Measurements from ENCODE around the gene EZR. TPM values are rescaled to one million over a fixed set of nuclear protein-coding genes. Genes with fewer than 3 reads are reported as not detected.

EZR gene
- total and polyA plus RNA-seq, 2 experiments from 2014 or later = 399 to 623 TPM

DNA sequence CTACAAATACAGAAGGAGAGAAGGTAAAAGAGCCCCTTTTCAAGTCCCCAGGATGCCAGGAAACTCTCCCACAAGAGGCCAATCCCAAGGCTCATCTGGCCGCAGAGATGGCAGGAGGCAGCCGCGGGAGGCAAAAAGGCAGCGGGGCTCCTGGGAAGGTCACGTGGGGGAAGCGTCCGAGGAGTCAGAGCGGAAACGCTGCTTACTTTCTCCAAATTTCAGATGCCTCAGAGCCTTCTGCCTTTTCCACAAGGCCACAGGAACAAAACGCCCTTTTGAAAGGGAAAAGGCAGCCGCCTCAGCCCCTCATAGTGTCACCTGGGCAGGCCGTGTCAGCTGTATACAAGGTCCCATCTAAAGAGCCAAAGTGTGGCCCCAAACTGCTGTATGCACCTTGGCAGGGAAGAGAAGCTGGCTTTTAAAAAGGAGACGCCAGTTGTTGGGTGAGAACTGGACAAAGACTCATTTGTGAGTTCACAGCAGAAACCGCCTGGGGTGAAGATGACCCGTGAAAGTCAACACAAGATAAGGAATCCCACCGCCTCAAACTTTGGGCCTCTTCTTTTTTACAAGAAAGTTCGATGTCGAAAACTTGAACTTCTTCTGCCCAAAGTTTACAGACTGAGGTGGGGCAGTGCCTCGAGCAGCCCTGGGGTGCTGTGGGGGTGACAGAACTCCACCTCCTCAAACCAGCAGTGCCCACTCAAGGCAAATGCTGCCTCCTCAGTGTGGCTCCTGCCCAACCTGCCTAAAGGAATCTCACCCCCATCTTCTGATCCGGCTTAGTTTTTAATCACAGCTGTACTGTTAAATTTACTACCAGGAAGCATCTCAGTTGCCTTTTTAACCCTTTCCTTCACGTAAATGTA lies 45.4 kb downstream of the EZR start:
- Histone ChIP-seq H3K27me3 (no peaks in the 10 kb centered on the region), H3K27ac (peak overlapping the region; percentile 95), H2AFZ (no peak overlapping the region), H3K4me1 (ENCODE audit: insufficient read depth) (peaks cover 17% of the 10 kb centered on the region), H3K79me2 (peaks cover 78% of the 10 kb centered on the region), H3K9me2 (replicated peaks; ENCODE audit: insufficient read depth) (no peaks in the 10 kb centered on the region), H3K4me2 (no peak overlapping the region), H3K36me3 (replicated peaks; ENCODE audit: insufficient read depth, low read depth) (peaks cover 6% of the 10 kb centered on the region), H3K4me3 (no peak overlapping the region), H4K20me1 (ENCODE audit: insufficient read depth, poor library complexity, severe bottlenecking) (peaks cover 30% of the 10 kb centered on the region), H3K9me3 (ENCODE audit: low read depth) (no peaks in the 10 kb centered on the region)
- TF ChIP-seq EZH2phosphoT487 (IDR thresholded peaks at IDR 0.05; ENCODE audit: low read depth, severe bottlenecking, unreplicated experiment) = no peak
- TF ChIP-seq, protein P1, sequence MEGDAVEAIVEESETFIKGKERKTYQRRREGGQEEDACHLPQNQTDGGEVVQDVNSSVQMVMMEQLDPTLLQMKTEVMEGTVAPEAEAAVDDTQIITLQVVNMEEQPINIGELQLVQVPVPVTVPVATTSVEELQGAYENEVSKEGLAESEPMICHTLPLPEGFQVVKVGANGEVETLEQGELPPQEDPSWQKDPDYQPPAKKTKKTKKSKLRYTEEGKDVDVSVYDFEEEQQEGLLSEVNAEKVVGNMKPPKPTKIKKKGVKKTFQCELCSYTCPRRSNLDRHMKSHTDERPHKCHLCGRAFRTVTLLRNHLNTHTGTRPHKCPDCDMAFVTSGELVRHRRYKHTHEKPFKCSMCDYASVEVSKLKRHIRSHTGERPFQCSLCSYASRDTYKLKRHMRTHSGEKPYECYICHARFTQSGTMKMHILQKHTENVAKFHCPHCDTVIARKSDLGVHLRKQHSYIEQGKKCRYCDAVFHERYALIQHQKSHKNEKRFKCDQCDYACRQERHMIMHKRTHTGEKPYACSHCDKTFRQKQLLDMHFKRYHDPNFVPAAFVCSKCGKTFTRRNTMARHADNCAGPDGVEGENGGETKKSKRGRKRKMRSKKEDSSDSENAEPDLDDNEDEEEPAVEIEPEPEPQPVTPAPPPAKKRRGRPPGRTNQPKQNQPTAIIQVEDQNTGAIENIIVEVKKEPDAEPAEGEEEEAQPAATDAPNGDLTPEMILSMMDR (IDR thresholded peaks at IDR 0.05; ENCODE audit: poor library complexity) = no peak
- TF ChIP-seq EZH2 (IDR thresholded peaks at IDR 0.05; ENCODE audit: borderline replicate concordance) = no peak
- no peak for DNase-seq (ENCODE audit: low spot score)
- 76% methylated on average over 21 of the region's 21 CpGs for WGBS (ENCODE audit: low lambda C conversion rate, missing lambda C conversion rate)

DNA sequence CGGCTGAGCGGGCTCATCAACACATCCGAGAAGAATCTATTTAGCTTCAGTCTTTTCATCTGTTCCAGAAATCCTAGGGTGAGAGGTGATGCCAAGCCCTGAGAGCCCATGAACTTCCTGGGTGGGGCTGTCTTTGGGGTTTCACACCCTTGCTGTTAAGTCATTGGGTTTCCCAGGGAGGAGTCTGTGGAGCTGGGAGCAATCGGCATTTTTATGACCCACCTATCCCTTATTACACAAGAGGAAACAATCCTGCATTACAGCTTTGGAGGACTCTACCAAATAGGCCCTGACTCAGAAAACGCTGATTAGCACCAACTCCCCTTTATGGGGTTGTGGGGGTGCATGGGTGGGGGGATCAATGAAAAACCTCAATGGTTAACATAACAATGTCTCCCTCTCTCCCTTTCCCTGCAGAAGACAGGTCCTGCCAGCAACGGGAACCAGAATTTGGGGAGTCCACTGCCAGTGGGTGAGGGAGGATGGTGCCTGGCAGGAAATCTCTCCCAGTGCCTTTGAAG lies 46.3 kb downstream of the EZR start:
- WGBS (ENCODE audit: low lambda C conversion rate, missing lambda C conversion rate) = 59% methylated on average over 6 of the region's 6 CpGs
- DNase-seq (ENCODE audit: low spot score) = peak; percentile 73
- H3K27ac ChIP-seq = peak overlapping the region; percentile 95

DNA sequence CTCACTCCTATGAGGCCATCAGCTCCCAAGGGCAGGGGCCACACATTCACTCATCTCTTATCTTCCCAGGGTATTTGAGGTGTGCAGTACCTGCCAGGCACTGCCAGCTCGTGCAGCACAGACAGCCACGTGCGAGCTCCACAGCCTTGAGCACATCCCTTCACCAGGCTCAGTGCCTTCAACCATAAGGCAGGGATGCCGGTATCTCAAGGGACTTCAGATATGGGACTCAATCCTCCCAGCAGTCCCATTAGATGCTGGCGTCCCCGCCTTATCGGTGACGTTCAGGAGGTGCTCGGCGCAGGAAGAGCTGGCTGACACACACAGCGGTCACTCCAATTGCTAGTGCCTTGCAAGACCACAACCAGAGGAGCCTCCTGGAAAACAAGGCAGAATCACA lies 47.0 kb downstream of the EZR start:
- Histone ChIP-seq H3K9me3 (ENCODE audit: low read depth) (no peaks in the 10 kb centered on the region), H3K4me3 (no peak overlapping the region), H3K4me1 (ENCODE audit: insufficient read depth) (peaks cover 17% of the 10 kb centered on the region), H3K27ac (peak overlapping the region; percentile 95), H3K9me2 (replicated peaks; ENCODE audit: insufficient read depth) (no peaks in the 10 kb centered on the region), H3K27me3 (no peaks in the 10 kb centered on the region), H4K20me1 (ENCODE audit: insufficient read depth, poor library complexity, severe bottlenecking) (peaks cover 16% of the 10 kb centered on the region), H3K4me2 (no peak overlapping the region), H2AFZ (no peak overlapping the region), H3K79me2 (peaks cover 61% of the 10 kb centered on the region), H3K36me3 (replicated peaks; ENCODE audit: insufficient read depth, low read depth) (no peaks in the 10 kb centered on the region)
- TF ChIP-seq EZH2 (IDR thresholded peaks at IDR 0.05; ENCODE audit: borderline replicate concordance) (no peak), EZH2phosphoT487 (IDR thresholded peaks at IDR 0.05; ENCODE audit: low read depth, severe bottlenecking, unreplicated experiment) (no peak)
- TF ChIP-seq, protein P1 (IDR thresholded peaks at IDR 0.05; ENCODE audit: poor library complexity) = no peak
- 94% methylated on average over 11 of the region's 11 CpGs for WGBS (ENCODE audit: low lambda C conversion rate, missing lambda C conversion rate)
- DNase-seq (ENCODE audit: low spot score) = no peak

More for the DNA sequence above, 46.3 kb downstream of the EZR start:
- peaks cover 69% of the 10 kb centered on the region for H3K79me2 ChIP-seq
- H3K27me3 ChIP-seq = no peaks in the 10 kb centered on the region
- no peak overlapping the region for H2AFZ ChIP-seq
- TF ChIP-seq, protein P1 (IDR thresholded peaks at IDR 0.05; ENCODE audit: poor library complexity) = no peak
- no peak for TF ChIP-seq EZH2phosphoT487 (IDR thresholded peaks at IDR 0.05; ENCODE audit: low read depth, severe bottlenecking, unreplicated experiment)
- no peak for TF ChIP-seq EZH2 (IDR thresholded peaks at IDR 0.05; ENCODE audit: borderline replicate concordance)
- H3K4me1 ChIP-seq (ENCODE audit: insufficient read depth) = peaks cover 17% of the 10 kb centered on the region
- no peaks in the 10 kb centered on the region for H3K36me3 ChIP-seq (replicated peaks; ENCODE audit: insufficient read depth, low read depth)
- H3K9me2 ChIP-seq (replicated peaks; ENCODE audit: insufficient read depth) = no peaks in the 10 kb centered on the region
- H4K20me1 ChIP-seq (ENCODE audit: insufficient read depth, poor library complexity, severe bottlenecking) = peaks cover 24% of the 10 kb centered on the region
- H3K4me2 ChIP-seq = no peak overlapping the region
- H3K4me3 ChIP-seq = no peak overlapping the region
- H3K9me3 ChIP-seq (ENCODE audit: low read depth) = no peaks in the 10 kb centered on the region
